HepG2 (cell line): Measurements from ENCODE around the gene VPS37B. TPM values are rescaled to one million over a fixed set of nuclear protein-coding genes. Genes with fewer than 3 reads are reported as not detected.

Source experiments
- ATAC-seq: fragments of 200-7000 bp; cut with Tn5 transposase; 3 replicates; pipeline ENCODE4 v1.9.1; 2020; ENCODE audit warnings: mild to moderate bottlenecking, moderate library complexity
- BruUV-seq: library from RNA; stranded (reverse); fragments of 400-500 nt; replicated peaks from 2 replicates; lab custom pipeline; 2021; lab: Mats Ljungman, UMichigan
- CTCF ChIA-PET: fragments of 300-600 bp; formaldehyde crosslinking; extraction: SDS; loops from one replicate; lab custom pipeline; 2021; ENCODE audit warnings: low total read pairs, inconsistent platforms, low intra/inter-chr PET ratio; lab: Yijun Ruan, JAX
- POLR2A ChIA-PET: fragments of 350-600 bp; sonication (Branson Sonifier 250); formaldehyde crosslinking; loops from one replicate; lab custom pipeline; 2020; ENCODE audit warnings: antibody characterized with exemption, inconsistent platforms; lab: Yijun Ruan, JAX
- DNase-seq: peaks from one replicate; pipeline ENCODE4 v3.0.0-alpha.2; 2015; ENCODE audit warnings: low spot score
- FAIRE-seq: peaks from 3 replicates; lab custom pipeline; 2011; peaks lifted over from hg19 to GRCh38; lab: Jason Lieb, UNC
- H2AFZ ChIP-seq: one replicate; pipeline ENCODE4 v1.6.1; 2011; ENCODE audit warnings: low read length, inconsistent platforms
- H3K27ac ChIP-seq: fragments of 300-600 bp; 3 replicates; pipeline ENCODE4 v1.8.0; 2011; ENCODE audit warnings: mixed run types, mild to moderate bottlenecking, mixed read lengths, low read length, inconsistent platforms; ENCODE audit not compliant: insufficient read depth; ENCODE audit errors: extremely low read length
- H3K27me3 ChIP-seq, 2 experiments: fragments of 200-600 bp in 1 of 2; 2 replicates in 1 of 2; 3 replicates in 1 of 2; pipeline versions ENCODE4 v1.6.0 to v1.8.0; 2011; ENCODE audit warnings: low read length in 2 of 2, mild to moderate bottlenecking in 2 of 2, moderate library complexity in 2 of 2, inconsistent platforms in 1 of 2; ENCODE audit not compliant: insufficient read depth in 2 of 2, control insufficient read depth in 1 of 2
- H3K36me3 ChIP-seq, 2 experiments: fragments of 200-600 bp in 1 of 2; replicated peaks in 1 of 2; 2 replicates in 1 of 2; 3 replicates in 1 of 2; pipeline versions ENCODE4 v1.5.1 to v1.8.0; 2011; ENCODE audit warnings: low read length in 2 of 2, inconsistent platforms in 1 of 2; ENCODE audit not compliant: insufficient read depth in 2 of 2, control insufficient read depth in 1 of 2
- H3K4me1 ChIP-seq: 2 replicates; pipeline ENCODE4 v1.5.1; 2012; ENCODE audit warnings: low read length, inconsistent platforms; ENCODE audit not compliant: insufficient read depth
- H3K4me2 ChIP-seq: 2 replicates; pipeline ENCODE4 v1.6.0; 2011; ENCODE audit warnings: low read depth, low read length, inconsistent platforms
- H3K4me3 ChIP-seq, 3 experiments: fragments of 200-600 bp in 1 of 3; sonication (generic), shearing (Covaris generic) in 1 of 3; replicated peaks in 1 of 3; 2 replicates each; pipeline ENCODE4 v1.5.1; 2011 to 2016; ENCODE audit warnings: low read length in 3 of 3, inconsistent platforms in 2 of 3, low read depth in 2 of 3, mild to moderate bottlenecking in 2 of 3, control low read depth in 1 of 3, mixed read lengths in 1 of 3; ENCODE audit not compliant: insufficient read depth in 1 of 3
- H3K79me2 ChIP-seq: one replicate; pipeline ENCODE4 v1.6.1; 2011; ENCODE audit warnings: low read length, inconsistent platforms; ENCODE audit not compliant: insufficient read depth
- H3K9ac ChIP-seq: 2 replicates; pipeline ENCODE4 v1.6.0; 2011; ENCODE audit warnings: mild to moderate bottlenecking, low read depth, low read length, inconsistent platforms; ENCODE audit not compliant: insufficient read depth
- H3K9me3 ChIP-seq: 2 replicates; pipeline ENCODE4 v1.5.1; 2012; ENCODE audit warnings: mild to moderate bottlenecking, low read length
- H4K20me1 ChIP-seq: 2 replicates; pipeline ENCODE4 v1.6.0; 2011; ENCODE audit warnings: inconsistent platforms, mild to moderate bottlenecking, low read length, moderate library complexity; ENCODE audit not compliant: insufficient read depth
- HOXA3 ChIP-seq: sonication (generic); formaldehyde crosslinking; IDR thresholded peaks from 2 replicates; pipeline ENCODE4 v1.5.0; 2020; ENCODE audit warnings: missing genetic modification reagents
- SALL1 ChIP-seq: sonication (generic); formaldehyde crosslinking; IDR thresholded peaks from 2 replicates; pipeline ENCODE4 v1.8.0; 2022; ENCODE audit warnings: mild to moderate bottlenecking, missing genetic modification reagents
- ZKSCAN1 ChIP-seq: fragments of 150-350 bp; IDR thresholded peaks from 2 replicates; pipeline ENCODE4 v1.6.1; 2014; ENCODE audit warnings: low read length
- WGBS: methylation state at CpG from one replicate; pipeline ENCODE4 v1.1.6; 2017; ENCODE audit warnings: low lambda C conversion rate; 5-methylcytosine and 5-hydroxymethylcytosine counted together
- in situ Hi-C: cut with HindIII; loops from 2 replicates; pipeline ENCODE4 v1.10.0; 2017; ENCODE audit warnings: low pct_unique_long_range_greater_than_20kb; ENCODE audit not compliant: extremely low pct_ligation_motif_present
- intact Hi-C: fragments of 100-400 bp; cut with micrococcal nuclease; formaldehyde crosslinking; loops from one replicate; pipeline ENCODE4 v1.10.0; 2022; ENCODE audit not compliant: unreplicated experiment
- polyA plus RNA-seq, 8 experiments: library from polyadenylated mRNA; depleted of rRNA in 3 of 8; stranded (reverse) in 7 of 8; unstranded in 1 of 8; fragments of >200 nt; fragmentation: Illumina TruSeq in 4 of 8; extraction: Trizol in 4 of 8; gene quantifications; 2 replicates each; pipeline versions ENCODE4 v1.2.1 to v1.2.3, GENCODE V29; 2011 to 2016; ENCODE audit warnings: low read depth in 4 of 8, missing spikeins in 1 of 8, mixed read lengths in 1 of 8; ENCODE audit not compliant: insufficient read depth in 1 of 8
- total RNA-seq, 5 experiments: library from RNA; depleted of rRNA; stranded (reverse); fragments of >200 nt; fragmentation: Illumina TruSeq; extraction: Trizol; gene quantifications; 2 replicates each; pipeline ENCODE4 v1.2.3, GENCODE V29; 2016; ENCODE audit warnings: low read depth in 1 of 5
- TF ChIP-seq, protein P1 (sequence below): sonication (generic); formaldehyde crosslinking; IDR thresholded peaks from 2 replicates; pipeline ENCODE4 v1.5.0; 2020; ENCODE audit warnings: mild to moderate bottlenecking, missing genetic modification reagents, borderline replicate concordance
- TF ChIP-seq, protein P2 (sequence below): sonication (generic); formaldehyde crosslinking; IDR thresholded peaks from 2 replicates; pipeline ENCODE4 v1.5.0; 2020; ENCODE audit warnings: missing genetic modification reagents
- TF ChIP-seq, protein P3 (sequence below): sonication (generic); formaldehyde crosslinking; IDR thresholded peaks from 2 replicates; pipeline ENCODE4 v1.5.0; 2020; ENCODE audit warnings: mild to moderate bottlenecking, missing genetic modification reagents, moderate library complexity
- TF ChIP-seq, protein P4 (sequence below): sonication (generic); formaldehyde crosslinking; IDR thresholded peaks from 2 replicates; pipeline ENCODE4 v1.8.0; 2022; ENCODE audit warnings: missing genetic modification reagents, mild to moderate bottlenecking, borderline replicate concordance
- TF ChIP-seq, protein P5 (sequence below): sonication (generic); formaldehyde crosslinking; IDR thresholded peaks from 2 replicates; pipeline ENCODE4 v1.8.0; 2022; ENCODE audit warnings: missing genetic modification reagents, mild to moderate bottlenecking, inconsistent platforms, borderline replicate concordance

The VPS37B gene
- total and polyA plus RNA-seq, 2 of the 13 experiments (the other 11 are each of a cell fraction or from before 2014, with no cell fraction given), result 4.6 to 5.3 TPM

DNA sequence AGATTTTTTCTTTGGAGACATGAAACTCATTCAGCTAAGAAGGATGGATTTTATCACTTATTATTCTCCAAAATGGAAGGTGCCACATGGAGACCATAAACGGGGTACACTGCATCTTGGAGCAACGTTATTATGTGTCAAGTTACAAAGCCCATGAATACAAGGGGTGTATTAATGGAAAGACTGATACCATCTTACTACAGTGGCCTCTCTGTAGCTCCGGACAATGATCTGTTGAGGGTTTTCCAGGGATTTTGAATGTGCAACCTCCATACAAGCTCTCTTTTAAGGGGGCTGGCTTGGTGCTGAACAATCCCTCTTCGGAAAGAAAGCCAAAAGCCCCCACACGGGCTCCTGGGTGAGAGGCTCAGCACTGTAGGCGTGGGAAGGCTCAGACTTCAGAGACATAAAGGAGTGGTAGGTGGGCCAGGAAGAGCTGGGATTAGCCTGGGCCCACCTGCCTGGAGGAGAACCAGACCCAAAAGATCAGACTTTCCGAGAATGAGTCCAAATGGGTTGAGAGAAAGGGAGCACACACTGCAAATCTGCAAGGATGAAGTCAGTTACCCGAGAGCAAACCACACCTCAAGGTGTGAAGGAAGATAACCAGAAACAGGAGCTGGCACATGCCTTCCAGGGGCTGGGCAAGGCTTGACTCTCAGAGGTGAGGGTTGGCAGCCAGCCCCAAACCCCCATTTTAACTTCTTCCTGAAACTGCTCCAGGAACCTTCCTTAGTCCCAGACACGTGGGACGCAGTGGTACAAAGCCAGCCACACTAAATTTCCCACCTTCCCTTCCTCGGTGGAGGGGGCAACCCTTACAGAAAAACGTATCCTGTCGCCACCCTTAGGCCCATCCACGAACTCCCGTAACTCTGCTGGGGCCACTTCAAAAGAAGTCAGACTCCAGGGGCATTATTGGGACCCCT, 1.5 kb downstream of the VPS37B start:
- Histone ChIP-seq H3K4me2 (peak overlapping the region; percentile 62), H4K20me1 (peaks cover 6% of the 10 kb centered on the region; the same call in 1 of the 2 replicates), H3K27ac (peak overlapping the region; percentile 69), H2AFZ (no peak overlapping the region), H3K36me3 (no peaks in the 10 kb centered on the region; a peak in 1 of 5 replicates), H3K4me3 (peak overlapping the region; percentile 58 to 79 (median 76)), H3K79me2 (peaks cover 59% of the 10 kb centered on the region), H3K27me3 (no peaks in the 10 kb centered on the region; a peak in 1 of 5 replicates), H3K9me3 (no peaks in the 10 kb centered on the region), H3K9ac (peak overlapping the region; percentile 89; the same call in 1 of the 2 replicates), H3K4me1 (peaks cover 74% of the 10 kb centered on the region)
- ChIA-PET CTCF (no interaction called here), POLR2A (interaction anchor here (0.7 to 1.0 kb wide), 2 partner anchors 10 to 55 kb away, joined by 5 read pairs; no protein-coding TSS in a partner anchor)
- 19% methylated on average over 15 of the region's 15 CpGs for WGBS
- no peak for ATAC-seq
- intact Hi-C loops, result no loop called here
- no TSS peak for BruUV-seq
- no peak for FAIRE-seq
- no peak for DNase-seq
- in situ Hi-C loops, result no loop called here
- TF ChIP-seq, protein P1, sequence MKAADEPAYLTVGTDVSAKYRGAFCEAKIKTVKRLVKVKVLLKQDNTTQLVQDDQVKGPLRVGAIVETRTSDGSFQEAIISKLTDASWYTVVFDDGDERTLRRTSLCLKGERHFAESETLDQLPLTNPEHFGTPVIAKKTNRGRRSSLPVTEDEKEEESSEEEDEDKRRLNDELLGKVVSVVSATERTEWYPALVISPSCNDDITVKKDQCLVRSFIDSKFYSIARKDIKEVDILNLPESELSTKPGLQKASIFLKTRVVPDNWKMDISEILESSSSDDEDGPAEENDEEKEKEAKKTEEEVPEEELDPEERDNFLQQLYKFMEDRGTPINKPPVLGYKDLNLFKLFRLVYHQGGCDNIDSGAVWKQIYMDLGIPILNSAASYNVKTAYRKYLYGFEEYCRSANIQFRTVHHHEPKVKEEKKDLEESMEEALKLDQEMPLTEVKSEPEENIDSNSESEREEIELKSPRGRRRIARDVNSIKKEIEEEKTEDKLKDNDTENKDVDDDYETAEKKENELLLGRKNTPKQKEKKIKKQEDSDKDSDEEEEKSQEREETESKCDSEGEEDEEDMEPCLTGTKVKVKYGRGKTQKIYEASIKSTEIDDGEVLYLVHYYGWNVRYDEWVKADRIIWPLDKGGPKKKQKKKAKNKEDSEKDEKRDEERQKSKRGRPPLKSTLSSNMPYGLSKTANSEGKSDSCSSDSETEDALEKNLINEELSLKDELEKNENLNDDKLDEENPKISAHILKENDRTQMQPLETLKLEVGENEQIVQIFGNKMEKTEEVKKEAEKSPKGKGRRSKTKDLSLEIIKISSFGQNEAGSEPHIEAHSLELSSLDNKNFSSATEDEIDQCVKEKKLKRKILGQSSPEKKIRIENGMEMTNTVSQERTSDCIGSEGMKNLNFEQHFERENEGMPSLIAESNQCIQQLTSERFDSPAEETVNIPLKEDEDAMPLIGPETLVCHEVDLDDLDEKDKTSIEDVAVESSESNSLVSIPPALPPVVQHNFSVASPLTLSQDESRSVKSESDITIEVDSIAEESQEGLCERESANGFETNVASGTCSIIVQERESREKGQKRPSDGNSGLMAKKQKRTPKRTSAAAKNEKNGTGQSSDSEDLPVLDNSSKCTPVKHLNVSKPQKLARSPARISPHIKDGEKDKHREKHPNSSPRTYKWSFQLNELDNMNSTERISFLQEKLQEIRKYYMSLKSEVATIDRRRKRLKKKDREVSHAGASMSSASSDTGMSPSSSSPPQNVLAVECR (CRISPR knock-in tag), result 0 out of 2 replicates have a peak, but pooled peaks have one; percentile 9
- TF ChIP-seq ZKSCAN1 (no peak), SALL1 (CRISPR knock-in tag) (0 out of 2 replicates have a peak, but pooled peaks have one; percentile 20), HOXA3 (CRISPR knock-in tag) (0 out of 2 replicates have a peak, but pooled peaks have one; percentile 17)
- TF ChIP-seq, protein P2, sequence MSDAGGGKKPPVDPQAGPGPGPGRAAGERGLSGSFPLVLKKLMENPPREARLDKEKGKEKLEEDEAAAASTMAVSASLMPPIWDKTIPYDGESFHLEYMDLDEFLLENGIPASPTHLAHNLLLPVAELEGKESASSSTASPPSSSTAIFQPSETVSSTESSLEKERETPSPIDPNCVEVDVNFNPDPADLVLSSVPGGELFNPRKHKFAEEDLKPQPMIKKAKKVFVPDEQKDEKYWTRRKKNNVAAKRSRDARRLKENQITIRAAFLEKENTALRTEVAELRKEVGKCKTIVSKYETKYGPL (CRISPR knock-in tag), result 0 out of 2 replicates have a peak, but pooled peaks have one; percentile 30
- TF ChIP-seq, protein P3, sequence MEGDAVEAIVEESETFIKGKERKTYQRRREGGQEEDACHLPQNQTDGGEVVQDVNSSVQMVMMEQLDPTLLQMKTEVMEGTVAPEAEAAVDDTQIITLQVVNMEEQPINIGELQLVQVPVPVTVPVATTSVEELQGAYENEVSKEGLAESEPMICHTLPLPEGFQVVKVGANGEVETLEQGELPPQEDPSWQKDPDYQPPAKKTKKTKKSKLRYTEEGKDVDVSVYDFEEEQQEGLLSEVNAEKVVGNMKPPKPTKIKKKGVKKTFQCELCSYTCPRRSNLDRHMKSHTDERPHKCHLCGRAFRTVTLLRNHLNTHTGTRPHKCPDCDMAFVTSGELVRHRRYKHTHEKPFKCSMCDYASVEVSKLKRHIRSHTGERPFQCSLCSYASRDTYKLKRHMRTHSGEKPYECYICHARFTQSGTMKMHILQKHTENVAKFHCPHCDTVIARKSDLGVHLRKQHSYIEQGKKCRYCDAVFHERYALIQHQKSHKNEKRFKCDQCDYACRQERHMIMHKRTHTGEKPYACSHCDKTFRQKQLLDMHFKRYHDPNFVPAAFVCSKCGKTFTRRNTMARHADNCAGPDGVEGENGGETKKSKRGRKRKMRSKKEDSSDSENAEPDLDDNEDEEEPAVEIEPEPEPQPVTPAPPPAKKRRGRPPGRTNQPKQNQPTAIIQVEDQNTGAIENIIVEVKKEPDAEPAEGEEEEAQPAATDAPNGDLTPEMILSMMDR (CRISPR knock-in tag), result 0 out of 2 replicates have a peak, but pooled peaks have one; percentile 4
- TF ChIP-seq, protein P4, sequence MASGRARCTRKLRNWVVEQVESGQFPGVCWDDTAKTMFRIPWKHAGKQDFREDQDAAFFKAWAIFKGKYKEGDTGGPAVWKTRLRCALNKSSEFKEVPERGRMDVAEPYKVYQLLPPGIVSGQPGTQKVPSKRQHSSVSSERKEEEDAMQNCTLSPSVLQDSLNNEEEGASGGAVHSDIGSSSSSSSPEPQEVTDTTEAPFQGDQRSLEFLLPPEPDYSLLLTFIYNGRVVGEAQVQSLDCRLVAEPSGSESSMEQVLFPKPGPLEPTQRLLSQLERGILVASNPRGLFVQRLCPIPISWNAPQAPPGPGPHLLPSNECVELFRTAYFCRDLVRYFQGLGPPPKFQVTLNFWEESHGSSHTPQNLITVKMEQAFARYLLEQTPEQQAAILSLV (CRISPR knock-in tag), result 0 out of 2 replicates have a peak, but pooled peaks have one; percentile 31
- TF ChIP-seq, protein P5, sequence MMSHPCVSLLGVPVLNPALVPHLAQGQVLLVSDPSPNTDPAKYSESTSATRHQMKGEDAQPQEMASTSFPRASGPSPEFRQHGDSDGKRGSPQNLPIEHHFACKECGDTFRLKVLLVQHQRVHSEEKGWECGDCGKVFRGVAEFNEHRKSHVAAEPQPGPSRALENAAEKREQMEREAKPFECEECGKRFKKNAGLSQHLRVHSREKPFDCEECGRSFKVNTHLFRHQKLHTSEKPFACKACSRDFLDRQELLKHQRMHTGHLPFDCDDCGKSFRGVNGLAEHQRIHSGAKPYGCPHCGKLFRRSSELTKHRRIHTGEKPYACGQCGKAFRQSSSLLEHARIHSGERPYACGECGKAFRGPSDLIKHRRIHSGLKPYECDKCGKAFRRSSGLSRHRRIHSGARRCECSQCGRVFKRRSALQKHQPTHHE (CRISPR knock-in tag), result no peak
